Measurements from ENCODE around the gene GPR151. TPM values are rescaled to one million over a fixed set of nuclear protein-coding genes. Genes with fewer than 3 reads are reported as not detected.
"Not testable (repeated sequence)": the region's sequence is repeated elsewhere in the genome, so short reads cannot be mapped to it uniquely, and the experiment has no call there.

GPR151 gene
- not detected in 2 replicates for total RNA-seq
- long read RNA-seq: 0 reads

DNA sequence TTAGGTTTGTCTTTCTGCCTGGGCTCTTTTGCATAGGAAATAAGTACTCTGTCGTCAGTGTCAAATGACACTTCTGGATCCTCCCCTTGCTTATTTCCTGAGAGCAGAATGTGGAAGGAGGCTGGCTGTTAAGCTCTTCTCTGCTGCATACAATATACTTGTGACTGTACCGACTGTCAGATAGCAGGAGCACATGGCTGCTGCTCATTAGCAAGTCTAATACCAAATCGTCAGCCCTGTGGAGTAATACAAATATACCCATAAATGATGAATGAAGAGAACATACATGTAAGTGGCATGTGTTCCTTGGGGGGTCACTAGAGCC is at the start of gene GPR151:
GPR151 (minus strand) TSS at position 40 of the 325 bp plus-strand sequence. CDS start 77 bp downstream, outside the sequence.
- H3K4me1 Mint-ChIP-seq (ENCODE audit: unreplicated experiment): no peaks in the 10 kb centered on the region
- H3K27me3 Mint-ChIP-seq (ENCODE audit: unreplicated experiment): no peaks in the 10 kb centered on the region
- no peaks in the 10 kb centered on the region for H3K9me3 Mint-ChIP-seq (ENCODE audit: unreplicated experiment)
- DNase-seq (ENCODE audit: extremely low spot score, unreplicated experiment): no peak
- H3K36me3 Mint-ChIP-seq (ENCODE audit: unreplicated experiment): peaks cover 10% of the 10 kb centered on the region
- TF ChIP-seq, protein P1, sequence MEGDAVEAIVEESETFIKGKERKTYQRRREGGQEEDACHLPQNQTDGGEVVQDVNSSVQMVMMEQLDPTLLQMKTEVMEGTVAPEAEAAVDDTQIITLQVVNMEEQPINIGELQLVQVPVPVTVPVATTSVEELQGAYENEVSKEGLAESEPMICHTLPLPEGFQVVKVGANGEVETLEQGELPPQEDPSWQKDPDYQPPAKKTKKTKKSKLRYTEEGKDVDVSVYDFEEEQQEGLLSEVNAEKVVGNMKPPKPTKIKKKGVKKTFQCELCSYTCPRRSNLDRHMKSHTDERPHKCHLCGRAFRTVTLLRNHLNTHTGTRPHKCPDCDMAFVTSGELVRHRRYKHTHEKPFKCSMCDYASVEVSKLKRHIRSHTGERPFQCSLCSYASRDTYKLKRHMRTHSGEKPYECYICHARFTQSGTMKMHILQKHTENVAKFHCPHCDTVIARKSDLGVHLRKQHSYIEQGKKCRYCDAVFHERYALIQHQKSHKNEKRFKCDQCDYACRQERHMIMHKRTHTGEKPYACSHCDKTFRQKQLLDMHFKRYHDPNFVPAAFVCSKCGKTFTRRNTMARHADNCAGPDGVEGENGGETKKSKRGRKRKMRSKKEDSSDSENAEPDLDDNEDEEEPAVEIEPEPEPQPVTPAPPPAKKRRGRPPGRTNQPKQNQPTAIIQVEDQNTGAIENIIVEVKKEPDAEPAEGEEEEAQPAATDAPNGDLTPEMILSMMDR (IDR thresholded peaks at IDR 0.05): no peak
- no peak within 1 kb of the TSS for H3K4me3 Mint-ChIP-seq (ENCODE audit: unreplicated experiment)
- H3K27ac Mint-ChIP-seq (ENCODE audit: unreplicated experiment): no peak within 1 kb of the TSS

DNA sequence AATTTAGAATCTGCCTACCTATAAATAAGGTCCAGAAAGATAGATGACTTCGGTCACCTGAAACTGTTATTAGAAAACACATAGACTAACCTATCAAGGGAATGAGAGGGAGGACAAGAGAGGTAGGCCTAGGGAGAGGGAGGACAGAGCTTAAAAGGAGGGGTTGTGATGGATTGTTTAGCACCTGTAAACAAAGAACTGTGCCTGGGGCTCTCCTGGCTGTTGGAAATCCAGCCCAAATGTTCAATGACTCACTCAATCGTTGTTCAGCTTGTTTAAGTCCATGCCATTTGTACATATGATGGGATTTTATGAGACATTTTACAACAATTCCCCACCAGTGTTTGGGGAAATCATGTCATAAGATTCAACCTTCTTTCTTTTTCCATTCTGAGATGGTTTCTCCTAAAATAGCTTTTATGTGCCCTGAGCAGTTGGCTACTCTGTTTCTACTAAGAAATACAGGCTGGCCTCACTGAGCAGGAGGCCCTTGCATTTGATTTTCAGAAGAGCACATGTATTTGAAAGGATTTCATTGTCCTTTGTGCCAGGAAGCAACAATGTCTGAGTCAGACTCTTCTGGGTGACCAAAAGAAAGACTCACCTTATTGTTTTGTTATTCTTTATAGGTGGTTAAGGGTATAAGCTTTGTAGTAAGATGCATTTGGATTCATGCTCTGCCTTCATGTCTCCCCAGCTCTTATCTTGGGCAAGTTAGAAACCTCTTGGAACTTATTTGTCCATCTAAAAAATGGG is 48.2 kb upstream of the GPR151 start:
- no peaks in the 10 kb centered on the region for H3K36me3 Mint-ChIP-seq (ENCODE audit: unreplicated experiment)
- H3K4me1 Mint-ChIP-seq (ENCODE audit: unreplicated experiment): peaks cover 12% of the 10 kb centered on the region
- no peaks in the 10 kb centered on the region for H3K27me3 Mint-ChIP-seq (ENCODE audit: unreplicated experiment)
- no peak overlapping the region for H3K4me3 Mint-ChIP-seq (ENCODE audit: unreplicated experiment)
- TF ChIP-seq, protein P1 (IDR thresholded peaks at IDR 0.05): no peak
- H3K9me3 Mint-ChIP-seq (ENCODE audit: unreplicated experiment): no peaks in the 10 kb centered on the region
- no peak for DNase-seq (ENCODE audit: extremely low spot score, unreplicated experiment)
- no peak overlapping the region for H3K27ac Mint-ChIP-seq (ENCODE audit: unreplicated experiment)

DNA sequence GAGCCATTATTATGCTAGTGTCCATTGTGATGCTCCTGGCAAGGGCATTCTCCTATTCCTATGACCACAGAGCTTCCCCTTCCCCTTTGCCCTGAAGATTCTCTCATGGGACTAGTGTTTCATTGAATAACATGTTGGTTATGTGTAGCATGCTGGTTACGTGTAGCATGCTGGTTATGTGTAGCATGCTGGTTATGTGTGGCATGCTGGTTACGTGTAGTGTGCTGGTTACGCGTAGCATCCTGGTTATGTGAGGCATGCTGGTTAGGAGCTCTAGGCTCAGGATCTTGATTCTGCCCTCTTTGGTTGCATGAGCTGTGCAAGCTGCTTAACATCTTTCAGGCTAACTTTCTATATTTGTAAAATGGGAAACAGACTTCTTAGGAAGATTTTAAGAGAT is 46.5 kb upstream of the GPR151 start:
- Mint-ChIP-seq H3K27me3 (ENCODE audit: unreplicated experiment) (no peaks in the 10 kb centered on the region), H3K4me1 (ENCODE audit: unreplicated experiment) (peaks cover 12% of the 10 kb centered on the region), H3K27ac (ENCODE audit: unreplicated experiment) (no peak overlapping the region), H3K4me3 (ENCODE audit: unreplicated experiment) (no peak overlapping the region), H3K9me3 (ENCODE audit: unreplicated experiment) (no peaks in the 10 kb centered on the region), H3K36me3 (ENCODE audit: unreplicated experiment) (no peaks in the 10 kb centered on the region)
- no peak for DNase-seq (ENCODE audit: extremely low spot score, unreplicated experiment)
- TF ChIP-seq, protein P1 (IDR thresholded peaks at IDR 0.05): no peak

DNA sequence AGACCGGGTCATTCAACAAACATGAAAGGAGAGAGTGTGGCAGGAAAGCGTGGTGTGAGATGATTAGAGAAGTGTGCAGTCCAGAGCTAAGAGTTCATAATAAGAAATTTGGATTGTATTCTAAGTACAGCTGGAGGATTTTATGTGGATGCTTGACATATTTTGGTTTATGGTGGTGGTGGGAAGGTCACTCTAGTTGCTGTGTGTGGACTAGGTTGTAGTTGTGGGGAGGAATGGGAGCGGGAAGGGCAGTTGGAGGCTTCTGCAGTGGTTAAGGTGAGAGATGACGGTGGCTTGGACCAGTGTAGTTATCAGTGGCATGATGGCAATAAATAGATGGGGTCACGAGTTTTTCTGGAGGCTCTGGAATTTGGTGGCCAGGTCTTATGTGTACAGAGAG is 45.7 kb upstream of the GPR151 start:
- TF ChIP-seq, protein P1 (IDR thresholded peaks at IDR 0.05): no peak
- no peak for DNase-seq (ENCODE audit: extremely low spot score, unreplicated experiment)

DNA sequence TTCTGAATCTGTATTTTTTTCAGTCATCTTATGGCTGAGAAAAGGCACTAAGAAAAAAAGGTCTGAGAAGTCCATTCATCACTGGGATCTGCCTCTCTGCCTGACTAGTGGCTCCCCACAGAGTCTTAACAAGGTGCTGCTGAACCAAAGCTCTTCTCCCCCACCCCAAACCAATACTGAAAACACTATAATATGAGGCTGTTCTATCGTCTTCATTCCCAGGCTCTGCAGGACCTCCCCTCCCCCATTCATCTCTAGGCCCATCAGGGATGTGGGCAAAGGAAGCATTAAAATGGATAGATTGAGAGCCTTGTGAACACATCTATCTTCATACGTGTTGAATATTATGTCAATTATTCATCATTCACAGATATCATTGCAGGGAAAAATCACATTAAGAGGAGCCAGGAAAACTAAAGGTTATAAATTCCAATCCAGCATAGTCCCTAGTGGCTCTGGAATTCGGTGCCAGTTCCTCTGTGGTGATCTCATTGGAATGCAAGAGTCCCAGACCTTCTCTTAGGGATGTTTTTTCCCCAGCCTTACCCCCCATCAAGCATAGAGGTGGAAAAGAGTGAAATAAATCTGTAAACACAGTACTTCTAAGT is 44.3 kb upstream of the GPR151 start:
- Mint-ChIP-seq H3K4me1 (ENCODE audit: unreplicated experiment) (peaks cover 12% of the 10 kb centered on the region), H3K27me3 (ENCODE audit: unreplicated experiment) (no peaks in the 10 kb centered on the region), H3K9me3 (ENCODE audit: unreplicated experiment) (no peaks in the 10 kb centered on the region), H3K27ac (ENCODE audit: unreplicated experiment) (no peak overlapping the region), H3K36me3 (ENCODE audit: unreplicated experiment) (no peaks in the 10 kb centered on the region), H3K4me3 (ENCODE audit: unreplicated experiment) (no peak overlapping the region)
- DNase-seq (ENCODE audit: extremely low spot score, unreplicated experiment): no peak
- TF ChIP-seq, protein P1 (IDR thresholded peaks at IDR 0.05): no peak

More for the DNA sequence above, 45.7 kb upstream of the GPR151 start:
- no peak overlapping the region for H3K27ac Mint-ChIP-seq (ENCODE audit: unreplicated experiment)
- no peaks in the 10 kb centered on the region for H3K9me3 Mint-ChIP-seq (ENCODE audit: unreplicated experiment)
- peaks cover 12% of the 10 kb centered on the region for H3K4me1 Mint-ChIP-seq (ENCODE audit: unreplicated experiment)
- H3K4me3 Mint-ChIP-seq (ENCODE audit: unreplicated experiment): no peak overlapping the region
- H3K27me3 Mint-ChIP-seq (ENCODE audit: unreplicated experiment): no peaks in the 10 kb centered on the region
- H3K36me3 Mint-ChIP-seq (ENCODE audit: unreplicated experiment): no peaks in the 10 kb centered on the region

DNA sequence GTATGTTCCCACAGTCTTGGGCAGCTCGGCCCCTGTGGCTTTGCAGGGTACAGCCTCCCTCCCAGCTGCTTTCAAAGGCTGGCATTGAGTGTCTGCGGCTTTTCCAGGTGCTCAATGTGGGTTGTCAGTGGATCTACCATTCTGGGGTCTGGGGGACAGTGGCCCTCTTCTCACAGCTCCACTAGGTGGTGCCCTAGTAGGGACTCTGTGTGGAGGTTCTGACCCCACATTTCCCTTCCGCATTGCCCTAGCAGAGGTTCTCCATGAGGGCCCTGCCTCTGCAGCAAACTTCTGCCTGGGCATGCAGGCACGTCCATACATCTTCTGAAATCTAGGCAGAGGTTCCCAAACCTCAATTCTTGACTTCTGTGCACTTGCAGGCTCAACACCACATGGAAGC is 40.9 kb upstream of the GPR151 start:
- H3K27me3 Mint-ChIP-seq (ENCODE audit: unreplicated experiment): peaks cover 21% of the 10 kb centered on the region
- peaks cover 12% of the 10 kb centered on the region for H3K4me1 Mint-ChIP-seq (ENCODE audit: unreplicated experiment)
- not testable (repeated sequence) for H3K36me3 Mint-ChIP-seq (ENCODE audit: unreplicated experiment); DNase-seq (ENCODE audit: extremely low spot score, unreplicated experiment); H3K9me3 Mint-ChIP-seq (ENCODE audit: unreplicated experiment); H3K4me3 Mint-ChIP-seq (ENCODE audit: unreplicated experiment); H3K27ac Mint-ChIP-seq (ENCODE audit: unreplicated experiment)

All from osteocyte (in vitro differentiated cells).